Bronchial epithelial cell (primary cell): ENCODE data around the gene ESF1. TPM values are rescaled to one million over a fixed set of nuclear protein-coding genes. Genes with fewer than 3 reads are reported as not detected.
"Not testable (repeated sequence)": the region's sequence is repeated elsewhere in the genome, so short reads cannot be mapped to it uniquely, and the experiment has no call there.

Source experiments
- DNase-seq: peaks from one replicate; pipeline ENCODE4 v3.0.0-alpha.2; 2010; ENCODE audit warnings: low read depth
- FAIRE-seq: peaks from 2 replicates; lab custom pipeline; 2011; peaks lifted over from hg19 to GRCh38; lab: Jason Lieb, UNC
- H3K27me3 ChIP-seq: 2 replicates; pipeline ENCODE4 v1.5.1; 2011; ENCODE audit warnings: low read length; ENCODE audit not compliant: control insufficient read depth, insufficient read depth
- H3K36me3 ChIP-seq: 2 replicates; pipeline ENCODE4 v1.5.1; 2011; ENCODE audit warnings: low read length; ENCODE audit not compliant: control insufficient read depth, insufficient read depth
- H3K4me3 ChIP-seq: 2 replicates; pipeline ENCODE4 v1.5.1; 2011; ENCODE audit warnings: mild to moderate bottlenecking, low read depth, low read length, control low read depth
- total RNA-seq: library from RNA; depleted of rRNA; stranded (reverse); fragments of >200 nt; gene quantifications from 2 replicates; pipeline ENCODE4 v1.2.1, GENCODE V29; 2014
- TF ChIP-seq, protein P1 (sequence below): IDR thresholded peaks from 2 replicates; pipeline ENCODE4 v1.5.1; 2011; ENCODE audit warnings: mild to moderate bottlenecking, moderate library complexity, low read length, control low read depth, inconsistent platforms; ENCODE audit not compliant: insufficient read depth, severe bottlenecking

ESF1 gene
- total RNA-seq, 1 donor from 2014 or later = 16.6 TPM

DNA sequence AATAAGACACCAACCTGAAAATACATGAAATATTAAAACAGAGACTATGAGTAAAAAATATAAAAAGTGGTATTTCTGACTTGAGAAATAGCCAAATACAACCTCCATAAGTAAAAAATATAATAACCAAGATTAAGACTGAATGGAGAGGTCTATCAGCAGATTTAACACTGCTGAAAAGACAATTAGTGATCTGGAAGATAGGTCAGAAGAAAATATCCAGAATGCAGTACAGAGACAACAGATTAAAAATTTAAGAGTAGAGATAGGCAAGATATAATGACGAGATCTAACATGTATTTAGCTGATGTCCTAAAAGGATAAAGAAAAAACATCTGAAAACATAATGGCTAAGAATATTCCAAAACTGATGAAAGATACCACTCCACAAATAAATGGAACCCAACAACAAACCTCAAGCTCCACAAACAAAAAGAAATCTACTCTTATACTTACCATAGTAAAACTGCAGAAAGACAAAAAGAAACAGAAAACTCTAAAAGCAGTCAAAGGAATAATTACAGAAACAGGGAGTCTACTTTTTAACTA, 18.8 kb downstream of the ESF1 start:
- no peak for FAIRE-seq

DNA sequence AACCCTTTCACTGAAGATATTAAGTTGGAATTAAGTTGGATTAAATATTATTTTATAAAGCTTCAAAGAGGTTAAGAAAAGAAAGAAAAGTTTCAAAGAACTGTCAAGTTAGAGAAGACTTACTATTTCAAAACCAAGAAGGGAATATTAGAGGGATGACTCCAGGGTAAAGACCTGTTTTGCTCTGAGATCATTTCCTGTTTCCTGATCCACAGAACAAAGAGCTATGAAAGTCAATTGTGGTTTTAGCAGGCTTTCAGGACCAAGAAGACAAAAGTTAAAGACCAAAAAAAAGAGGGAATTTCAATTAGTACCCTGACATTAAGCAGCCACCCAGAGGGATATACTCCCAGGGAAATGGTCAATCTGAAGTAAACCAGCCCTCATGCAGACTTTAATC, 19.4 kb downstream of the ESF1 start:
- TF ChIP-seq, protein P1, sequence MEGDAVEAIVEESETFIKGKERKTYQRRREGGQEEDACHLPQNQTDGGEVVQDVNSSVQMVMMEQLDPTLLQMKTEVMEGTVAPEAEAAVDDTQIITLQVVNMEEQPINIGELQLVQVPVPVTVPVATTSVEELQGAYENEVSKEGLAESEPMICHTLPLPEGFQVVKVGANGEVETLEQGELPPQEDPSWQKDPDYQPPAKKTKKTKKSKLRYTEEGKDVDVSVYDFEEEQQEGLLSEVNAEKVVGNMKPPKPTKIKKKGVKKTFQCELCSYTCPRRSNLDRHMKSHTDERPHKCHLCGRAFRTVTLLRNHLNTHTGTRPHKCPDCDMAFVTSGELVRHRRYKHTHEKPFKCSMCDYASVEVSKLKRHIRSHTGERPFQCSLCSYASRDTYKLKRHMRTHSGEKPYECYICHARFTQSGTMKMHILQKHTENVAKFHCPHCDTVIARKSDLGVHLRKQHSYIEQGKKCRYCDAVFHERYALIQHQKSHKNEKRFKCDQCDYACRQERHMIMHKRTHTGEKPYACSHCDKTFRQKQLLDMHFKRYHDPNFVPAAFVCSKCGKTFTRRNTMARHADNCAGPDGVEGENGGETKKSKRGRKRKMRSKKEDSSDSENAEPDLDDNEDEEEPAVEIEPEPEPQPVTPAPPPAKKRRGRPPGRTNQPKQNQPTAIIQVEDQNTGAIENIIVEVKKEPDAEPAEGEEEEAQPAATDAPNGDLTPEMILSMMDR = no peak
- FAIRE-seq = no peak

More for the DNA sequence above, 18.8 kb downstream of the ESF1 start:
- peaks cover 10% of the 10 kb centered on the region for H3K36me3 ChIP-seq
- no peak for DNase-seq
- TF ChIP-seq, protein P1 = no peak
- no peaks in the 10 kb centered on the region for H3K27me3 ChIP-seq
- H3K4me3 ChIP-seq = no peak overlapping the region

DNA sequence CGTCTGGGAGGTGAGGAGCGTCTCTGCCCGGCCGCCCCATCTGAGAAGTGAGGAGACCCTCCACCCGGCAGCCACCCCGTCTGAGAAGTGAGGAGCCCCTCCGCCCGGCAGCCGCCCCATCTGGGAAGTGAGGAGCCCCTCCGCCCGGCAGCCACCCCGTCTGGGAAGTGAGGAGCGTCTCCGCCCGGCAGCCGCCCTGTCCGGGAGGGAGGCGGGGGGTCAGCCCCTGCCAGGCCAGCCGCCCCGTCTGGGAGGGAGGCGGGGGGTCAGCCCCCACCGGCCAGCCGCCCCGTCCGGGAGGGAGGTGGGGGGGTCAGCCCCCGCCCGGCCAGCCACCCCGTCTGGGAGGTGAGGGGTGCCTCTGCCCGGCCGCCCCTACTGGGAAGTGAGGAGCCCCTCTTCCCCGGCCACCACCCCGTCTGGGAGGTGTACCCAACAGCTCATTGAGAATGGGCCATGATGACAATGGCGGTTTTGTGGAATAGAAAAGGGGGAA, 24.2 kb downstream of the ESF1 start:
- DNase-seq, FAIRE-seq, H3K4me3 ChIP-seq, H3K36me3 ChIP-seq, H3K27me3 ChIP-seq: not testable (repeated sequence)

More for the DNA sequence above, 19.4 kb downstream of the ESF1 start:
- Histone ChIP-seq H3K27me3 (no peaks in the 10 kb centered on the region), H3K36me3 (peaks cover 10% of the 10 kb centered on the region), H3K4me3 (no peak overlapping the region)
- DNase-seq = peak; percentile 66

DNA sequence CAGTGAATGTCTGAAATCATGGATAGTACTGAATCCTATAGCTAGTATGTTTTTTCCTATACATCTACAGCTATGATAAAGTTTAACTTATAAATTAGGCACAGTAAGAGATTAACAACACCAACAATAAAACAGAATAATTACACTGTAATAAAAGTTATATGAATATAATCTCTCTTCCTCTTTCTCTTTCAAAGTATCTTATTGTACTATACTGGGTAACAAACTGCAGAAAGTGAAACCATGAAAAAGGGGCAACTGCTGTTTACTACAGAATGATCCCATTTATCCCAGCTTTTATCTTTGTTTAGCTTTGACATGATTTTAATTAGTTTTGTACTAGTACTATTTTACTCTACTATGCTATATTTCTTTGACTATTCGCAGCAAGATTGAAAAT, 25.8 kb downstream of the ESF1 start:
- DNase-seq = no peak
- no peak overlapping the region for H3K4me3 ChIP-seq
- TF ChIP-seq, protein P1 = no peak
- FAIRE-seq = no peak
- no peaks in the 10 kb centered on the region for H3K36me3 ChIP-seq
- H3K27me3 ChIP-seq = no peaks in the 10 kb centered on the region

DNA sequence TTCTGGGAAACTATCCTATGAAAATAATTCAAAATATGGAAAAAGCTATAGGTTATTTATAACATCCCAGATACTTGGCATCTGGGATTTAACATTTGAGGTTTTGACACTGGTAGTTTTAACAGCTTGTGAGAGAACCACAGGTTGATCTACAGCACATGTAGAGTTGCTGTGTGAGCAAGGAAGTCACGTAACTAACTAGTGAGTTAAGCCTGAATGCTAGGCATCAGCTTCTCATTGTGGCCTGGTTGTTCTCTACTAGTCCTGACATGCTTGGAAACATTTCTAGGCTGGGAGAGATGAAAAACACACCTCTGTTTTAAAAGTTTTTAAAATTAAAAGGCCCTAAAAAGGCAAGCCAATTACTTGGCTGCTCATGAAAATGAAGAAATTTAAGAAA, 28.2 kb downstream of the ESF1 start:
- TF ChIP-seq, protein P1 = no peak
- no peaks in the 10 kb centered on the region for H3K36me3 ChIP-seq
- no peak for FAIRE-seq
- DNase-seq = peak; percentile 62
- no peak overlapping the region for H3K4me3 ChIP-seq
- no peaks in the 10 kb centered on the region for H3K27me3 ChIP-seq

DNA sequence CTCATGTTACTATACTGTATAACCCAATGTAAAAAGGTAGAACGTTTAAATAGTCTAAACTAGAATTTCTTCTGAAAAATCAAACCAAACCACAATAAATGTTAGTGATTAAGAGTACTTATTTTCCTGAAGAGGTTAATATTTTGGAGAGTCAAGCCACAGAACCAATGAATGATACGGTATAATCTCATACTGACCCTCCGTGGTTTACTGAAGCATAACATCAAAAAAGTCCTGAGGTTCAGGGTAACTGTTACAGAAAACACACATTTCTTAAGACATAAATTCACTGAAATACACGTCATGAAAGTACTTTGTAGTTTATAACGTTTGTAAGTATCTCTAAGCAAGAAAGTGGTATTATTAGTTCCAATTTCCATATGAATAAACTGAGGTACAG, 28.9 kb downstream of the ESF1 start:
- Histone ChIP-seq H3K27me3 (no peaks in the 10 kb centered on the region), H3K4me3 (no peak overlapping the region), H3K36me3 (no peaks in the 10 kb centered on the region)
- DNase-seq (no peak), FAIRE-seq (no peak)
- TF ChIP-seq, protein P1 = no peak
